GM23338 (cell line): ENCODE results near the gene MPP4.

ENCODE experiments used
- CTCF ChIP-seq, 2 experiments: fragments of 200-600 bp in 1 of 2; sonication (generic) in 1 of 2; conservative IDR thresholded peaks; 2 replicates each; pipeline versions ENCODE4 v1.5.1 to v1.6.1; 2016 to 2017; ENCODE audit warnings: antibody characterized with exemption in 2 of 2, low read depth in 2 of 2, mild to moderate bottlenecking in 2 of 2, moderate library complexity in 1 of 2
- REST ChIP-seq: IDR thresholded peaks from one replicate; pipeline ENCODE4 v1.6.1; 2018; ENCODE audit warnings: antibody characterized with exemption; ENCODE audit not compliant: unreplicated experiment

- no peak for TF ChIP-seq CTCF (conservative IDR thresholded peaks at IDR 0.05; ENCODE audit: low read depth in 2 of 2)
- TF ChIP-seq REST: no peak
These were observed 24.9 kb downstream of the MPP4 start for GRCh38 chr2:201673546-201673945.
